ENCODE results near the gene FOXE3.
A peak's percentile ranks its signal among the peaks of the same experiment; 100 is the strongest.

FOXE3 gene

DNA sequence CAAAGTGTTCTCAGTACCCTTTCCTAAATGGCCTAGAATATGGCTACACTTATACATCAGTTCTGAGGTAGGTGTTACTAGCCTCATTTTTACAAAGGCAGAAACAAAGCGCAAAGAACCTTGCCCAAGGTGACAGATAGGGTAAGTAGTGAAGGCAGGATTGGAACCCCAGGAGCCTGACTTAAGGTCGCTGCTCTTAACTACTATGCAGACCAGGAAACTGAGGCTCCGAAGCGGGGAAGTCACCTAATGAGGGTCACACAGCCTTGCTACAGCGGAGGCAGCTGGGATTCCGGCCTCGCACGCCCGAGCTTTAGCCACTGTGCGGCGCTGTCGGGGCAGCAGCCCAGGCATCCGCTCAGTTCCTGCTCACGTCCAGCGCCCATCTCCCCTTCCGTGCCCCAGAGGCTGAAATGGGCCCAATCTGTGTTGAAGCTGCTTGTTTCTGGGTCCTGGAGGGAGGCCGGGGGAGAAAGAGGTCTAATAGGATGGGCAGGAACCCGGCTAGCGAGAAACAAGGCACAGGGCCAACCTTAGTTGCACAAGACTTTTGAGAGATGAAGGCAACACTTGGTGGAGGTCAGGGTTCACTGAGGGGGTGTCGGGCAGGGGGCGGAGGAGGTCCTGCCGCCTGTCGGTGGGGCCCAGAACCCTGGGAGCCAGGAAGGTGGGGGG lies 20.4 kb downstream of the FOXE3 start:
- peak; percentile 55 for DNase-seq

DNA sequence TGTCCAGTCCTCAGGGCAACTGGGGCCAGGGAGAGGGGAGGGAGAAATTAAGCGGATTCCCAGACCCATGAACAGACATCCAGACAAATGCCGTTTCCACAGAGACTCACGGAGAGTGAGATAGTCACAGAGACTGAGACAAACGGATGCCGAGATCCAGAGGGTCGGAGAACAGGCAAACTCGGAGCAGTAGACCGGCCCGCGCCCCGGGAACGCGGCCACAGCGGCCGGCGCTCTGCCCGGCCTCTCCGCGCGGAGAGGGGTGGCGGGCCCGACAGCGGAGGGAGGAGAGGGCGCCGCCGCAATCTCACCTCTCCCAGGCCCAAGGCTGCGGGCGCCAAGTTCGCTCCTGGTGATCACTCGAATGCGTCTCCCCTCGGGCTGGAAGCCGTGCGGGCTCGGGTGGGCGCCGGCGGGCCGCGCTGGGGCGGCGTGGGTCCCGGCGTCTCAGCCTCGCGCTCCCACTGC lies 20.9 kb downstream of the FOXE3 start:
- DNase-seq, result no peak

DNA sequence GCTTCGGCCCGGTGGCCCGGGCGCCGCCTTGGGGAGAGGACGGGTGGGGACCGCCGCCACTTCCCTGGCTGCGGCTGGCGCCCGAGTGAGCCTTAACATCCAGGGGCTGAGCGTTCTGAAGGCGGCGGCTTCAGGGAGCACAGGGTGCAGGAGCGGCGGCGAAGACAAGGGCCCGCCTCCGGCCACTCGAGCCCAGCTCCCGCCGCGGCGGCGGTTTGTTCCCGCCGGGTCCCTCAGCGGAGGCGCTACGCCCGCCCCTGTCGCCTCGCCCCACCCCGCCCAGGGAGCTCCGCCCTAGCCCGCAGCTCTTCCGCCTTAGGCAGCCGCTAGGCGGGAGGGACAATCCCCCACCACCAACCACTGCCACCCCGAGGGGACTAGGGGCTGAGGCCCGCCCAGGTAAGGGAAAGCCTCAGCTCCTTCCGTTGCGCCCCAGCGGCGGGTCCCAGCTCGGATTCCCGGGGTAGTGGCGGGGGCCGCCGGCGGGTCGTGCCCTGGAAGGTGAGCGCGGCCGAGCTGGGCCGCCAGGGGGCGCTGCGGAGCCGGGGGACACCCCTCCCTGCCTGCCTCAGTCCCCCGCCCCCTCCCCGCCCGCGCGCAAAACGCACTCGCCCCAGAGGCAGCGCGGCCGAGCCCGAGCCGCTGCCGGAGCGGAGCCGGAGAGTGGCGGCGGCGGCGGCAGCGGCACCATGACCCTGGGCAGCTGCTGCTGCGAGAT lies 21.5 kb downstream of the FOXE3 start, which contains the start of gene FOXD2:
FOXD2 (plus strand) TSS at position 598 of the 718 bp plus-strand sequence; CDS start at position 690, 92 bp downstream.
- DNase-seq, result peak; percentile 87

DNA sequence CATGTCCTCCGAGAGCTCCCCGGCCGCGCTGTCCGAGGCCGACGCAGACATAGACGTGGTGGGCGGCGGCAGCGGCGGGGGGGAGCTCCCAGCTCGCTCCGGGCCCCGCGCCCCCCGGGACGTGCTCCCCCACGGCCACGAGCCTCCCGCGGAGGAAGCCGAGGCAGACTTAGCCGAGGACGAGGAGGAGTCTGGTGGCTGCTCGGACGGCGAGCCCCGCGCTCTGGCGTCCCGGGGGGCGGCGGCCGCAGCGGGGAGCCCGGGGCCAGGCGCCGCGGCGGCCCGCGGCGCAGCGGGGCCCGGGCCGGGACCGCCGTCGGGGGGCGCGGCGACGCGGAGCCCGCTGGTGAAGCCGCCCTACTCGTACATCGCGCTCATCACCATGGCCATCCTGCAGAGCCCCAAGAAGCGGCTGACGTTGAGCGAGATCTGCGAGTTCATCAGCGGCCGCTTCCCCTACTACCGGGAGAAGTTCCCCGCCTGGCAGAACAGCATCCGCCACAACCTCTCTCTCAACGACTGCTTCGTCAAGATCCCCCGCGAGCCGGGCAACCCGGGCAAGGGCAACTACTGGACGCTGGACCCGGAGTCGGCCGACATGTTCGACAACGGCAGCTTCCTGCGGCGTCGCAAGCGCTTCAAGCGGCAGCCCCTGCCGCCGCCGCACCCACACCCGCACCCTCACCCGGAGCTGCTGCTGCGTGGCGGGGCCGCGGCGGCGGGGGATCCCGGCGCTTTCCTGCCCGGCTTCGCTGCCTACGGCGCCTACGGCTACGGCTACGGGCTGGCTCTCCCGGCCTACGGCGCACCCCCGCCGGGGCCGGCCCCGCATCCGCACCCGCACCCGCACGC lies 22.3 kb downstream of the FOXE3 start:
- DNase-seq, result no peak

DNA sequence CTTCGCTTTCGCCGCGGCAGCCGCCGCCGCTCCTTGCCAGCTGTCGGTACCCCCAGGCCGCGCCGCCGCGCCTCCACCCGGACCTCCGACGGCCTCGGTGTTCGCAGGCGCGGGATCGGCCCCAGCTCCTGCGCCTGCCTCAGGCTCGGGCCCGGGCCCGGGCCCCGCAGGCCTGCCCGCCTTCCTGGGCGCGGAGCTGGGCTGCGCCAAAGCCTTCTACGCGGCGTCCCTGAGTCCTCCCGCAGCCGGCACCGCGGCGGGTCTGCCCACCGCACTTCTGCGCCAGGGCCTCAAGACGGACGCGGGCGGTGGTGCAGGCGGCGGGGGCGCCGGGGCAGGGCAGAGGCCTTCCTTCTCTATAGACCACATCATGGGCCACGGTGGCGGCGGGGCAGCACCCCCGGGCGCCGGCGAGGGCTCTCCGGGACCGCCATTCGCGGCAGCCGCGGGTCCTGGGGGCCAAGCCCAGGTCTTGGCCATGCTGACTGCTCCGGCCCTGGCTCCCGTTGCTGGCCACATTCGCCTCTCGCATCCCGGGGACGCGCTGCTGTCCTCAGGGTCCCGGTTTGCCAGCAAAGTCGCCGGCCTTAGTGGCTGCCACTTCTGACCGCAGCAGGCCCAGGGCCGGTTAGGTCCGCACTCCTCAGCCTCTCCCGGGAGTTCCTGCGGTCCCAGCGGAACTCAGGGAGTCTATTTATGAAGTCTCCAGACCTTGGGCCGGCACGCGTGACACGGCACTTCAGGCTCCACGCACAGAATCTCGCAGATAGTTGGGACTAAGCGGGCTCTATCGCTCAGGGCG lies 23.1 kb downstream of the FOXE3 start:
- DNase-seq, result no peak

DNA sequence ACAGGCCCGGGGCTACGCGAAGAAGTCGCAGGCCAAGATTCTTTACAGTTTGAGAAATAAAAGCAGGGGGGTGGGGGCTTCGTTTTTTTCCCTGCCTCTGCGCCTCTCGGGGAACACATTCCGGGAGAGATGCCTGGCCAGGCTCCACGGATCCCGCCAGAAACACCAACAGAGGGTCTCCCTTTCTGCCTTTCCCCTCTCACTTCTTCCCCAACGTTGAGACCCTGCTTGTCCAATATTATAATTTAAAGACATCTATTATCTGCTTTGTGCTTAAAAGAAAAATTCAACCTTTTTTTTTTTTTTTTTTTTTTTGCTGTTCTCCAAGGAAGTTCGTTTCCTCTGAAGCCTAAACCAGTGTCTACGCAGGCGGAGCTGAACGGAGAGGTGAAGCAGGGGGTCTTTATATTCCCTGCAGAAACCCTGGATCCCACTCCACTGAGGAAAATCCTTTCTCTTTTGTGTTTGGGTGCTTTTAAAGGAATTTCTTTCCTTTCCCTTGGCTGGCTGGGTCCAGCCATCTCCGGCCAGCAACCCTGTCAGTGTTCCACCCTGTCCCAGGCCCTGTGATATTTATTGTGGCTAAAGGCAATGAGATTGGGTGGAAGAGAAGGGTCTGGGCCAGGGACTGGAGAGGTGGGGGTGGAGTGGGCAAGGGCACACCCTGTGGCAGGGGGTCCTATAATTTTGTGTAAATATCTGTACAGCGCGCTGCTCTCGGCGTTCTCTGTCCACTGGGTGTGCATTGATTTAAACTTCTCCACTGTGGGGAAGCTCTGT lies 23.9 kb downstream of the FOXE3 start:
- no peak for DNase-seq

DNA sequence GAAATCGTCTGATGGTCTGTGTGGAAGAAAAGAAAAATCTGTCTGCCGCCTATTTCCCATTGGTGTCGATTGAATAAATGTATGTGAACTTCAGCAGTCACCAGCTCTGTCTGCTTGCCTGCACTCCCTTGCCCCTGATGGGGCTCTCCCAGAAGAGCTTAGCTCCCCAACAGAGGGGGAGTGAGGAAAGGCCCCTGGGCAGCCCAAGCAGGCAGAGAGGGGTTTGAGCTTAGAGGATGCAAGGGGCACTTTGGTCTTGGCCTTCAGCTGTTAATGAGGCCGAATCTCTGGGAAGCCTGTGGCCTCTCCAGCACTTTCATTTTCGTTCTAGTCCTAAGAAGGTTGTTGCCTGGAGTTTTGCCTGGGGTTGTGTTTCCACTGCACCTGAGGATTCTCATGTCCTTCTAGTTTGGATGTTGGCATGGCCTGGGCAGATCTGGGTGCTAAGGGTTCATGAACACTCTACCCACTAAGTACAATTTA lies 24.6 kb downstream of the FOXE3 start:
- no peak for DNase-seq

DNA sequence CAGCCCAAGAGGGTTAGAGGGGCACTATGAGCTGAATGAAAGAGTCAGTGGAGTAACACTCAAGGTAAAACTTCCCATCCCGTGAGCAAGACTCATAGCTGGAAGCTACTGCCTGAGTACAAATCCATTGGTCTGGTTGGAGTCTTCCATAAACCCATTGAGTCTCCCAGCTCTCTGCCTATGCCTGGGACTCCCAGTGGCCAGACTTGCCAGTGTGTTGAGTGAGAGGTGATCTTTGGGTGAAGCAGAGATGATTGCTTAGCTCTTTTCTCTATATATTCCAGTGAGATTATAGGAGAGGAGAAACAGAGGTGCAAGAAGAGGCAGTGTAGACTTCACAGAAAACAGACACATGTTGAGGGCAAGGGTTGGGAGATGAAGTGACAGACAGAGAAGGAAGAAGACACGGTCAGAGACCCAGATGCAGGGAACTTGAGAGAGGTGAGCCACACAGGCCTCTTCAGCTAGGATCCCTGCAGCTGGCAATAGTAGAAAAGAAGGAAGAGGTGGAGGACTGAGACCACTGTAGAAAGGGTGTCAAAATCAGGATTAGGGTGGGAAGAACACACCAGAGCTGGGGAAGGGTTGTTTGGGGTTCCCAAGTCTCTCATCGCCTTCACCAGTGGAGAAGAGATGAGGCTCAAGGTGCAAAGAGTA lies 25.5 kb downstream of the FOXE3 start:
- DNase-seq, result no peak

DNA sequence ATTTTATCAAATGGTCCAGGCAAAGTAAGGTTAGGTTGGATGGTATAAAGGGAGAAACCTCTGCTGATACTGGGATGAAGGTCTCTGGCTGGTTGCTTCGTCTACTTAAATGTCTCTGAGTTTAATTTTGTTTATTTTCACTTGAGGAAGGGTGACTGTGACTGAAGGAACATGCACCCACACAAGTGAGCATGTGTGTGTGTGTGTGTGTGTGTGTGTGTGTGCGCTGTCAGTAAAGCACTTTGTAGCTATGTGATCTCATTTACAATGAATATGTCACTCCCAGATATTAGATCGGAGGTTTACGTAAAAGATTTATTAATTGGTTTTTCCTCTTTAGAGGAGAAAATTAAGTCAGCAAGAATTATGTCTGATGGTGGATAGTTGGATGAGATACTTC lies 26.1 kb downstream of the FOXE3 start:
- DNase-seq, result no peak

DNA sequence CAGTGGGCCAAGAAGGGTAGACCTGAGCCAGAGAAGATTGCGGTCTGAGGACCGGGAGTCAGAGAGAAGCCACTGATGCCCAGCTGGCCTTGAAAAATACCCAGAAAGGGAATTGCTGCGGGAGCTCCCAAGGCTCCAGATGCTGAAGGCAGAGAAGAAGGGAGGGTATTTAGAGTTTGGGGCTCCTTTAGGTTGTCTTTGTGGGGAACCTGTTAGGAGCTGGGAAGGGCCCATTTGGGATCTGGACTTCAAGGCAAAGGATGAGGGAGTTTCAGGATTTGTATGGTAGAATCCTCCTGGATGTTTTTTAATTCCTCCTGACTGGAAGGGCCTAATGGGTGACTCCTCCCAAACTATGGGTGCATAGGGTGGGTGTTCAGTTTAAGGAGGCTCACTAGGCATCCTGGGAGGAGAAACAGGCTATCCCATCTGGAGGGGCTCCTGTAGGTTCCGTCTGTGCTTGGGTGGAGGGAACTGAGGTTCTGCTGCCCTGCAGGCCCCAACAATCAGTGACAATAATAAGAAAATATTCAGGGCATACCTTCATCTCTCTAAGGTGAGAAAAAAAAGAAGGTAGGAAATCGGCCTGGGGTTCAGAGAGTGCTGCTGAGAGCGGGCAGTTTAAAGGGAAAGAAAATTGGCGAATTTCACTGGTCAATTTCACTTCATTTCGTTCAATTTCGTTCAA lies 26.9 kb downstream of the FOXE3 start:
- DNase-seq, result no peak

DNA sequence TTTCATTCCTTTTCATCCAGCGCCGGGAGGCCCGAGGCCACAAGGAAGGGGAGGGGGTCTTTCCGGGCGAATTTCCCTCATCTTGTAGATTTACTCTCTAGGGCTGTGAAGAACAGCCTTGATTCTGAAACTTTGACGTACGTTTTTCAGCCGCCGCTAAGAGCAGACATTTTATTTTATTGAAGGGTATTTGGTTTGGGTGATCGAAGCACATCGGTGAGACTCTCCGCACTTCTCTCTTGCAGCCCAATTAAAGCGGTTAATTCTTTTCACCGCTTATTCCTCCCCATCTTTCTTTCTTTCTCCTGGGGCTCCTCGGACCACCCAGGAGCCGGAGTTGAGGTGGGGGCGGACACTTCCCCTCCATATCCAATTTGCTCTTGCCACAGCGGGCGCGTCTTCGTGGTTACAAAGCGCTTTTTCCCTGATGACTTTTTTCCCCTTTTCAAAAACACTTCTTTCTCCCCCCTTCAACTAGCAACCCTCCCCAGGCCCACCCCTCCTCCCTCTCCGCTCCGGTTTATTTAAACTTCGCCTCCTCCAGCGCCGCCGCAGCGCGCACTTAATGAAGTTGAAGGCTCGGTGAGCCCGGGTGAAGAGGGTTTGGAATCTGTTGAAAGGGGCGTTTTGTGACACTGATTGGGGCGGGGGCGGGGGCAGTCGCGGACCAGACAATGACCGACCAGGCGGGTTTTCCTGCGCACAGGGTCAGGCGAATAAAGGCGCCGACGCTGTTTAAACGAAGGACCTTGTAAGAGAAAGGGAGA lies 27.6 kb downstream of the FOXE3 start:
- DNase-seq, result no peak

DNA sequence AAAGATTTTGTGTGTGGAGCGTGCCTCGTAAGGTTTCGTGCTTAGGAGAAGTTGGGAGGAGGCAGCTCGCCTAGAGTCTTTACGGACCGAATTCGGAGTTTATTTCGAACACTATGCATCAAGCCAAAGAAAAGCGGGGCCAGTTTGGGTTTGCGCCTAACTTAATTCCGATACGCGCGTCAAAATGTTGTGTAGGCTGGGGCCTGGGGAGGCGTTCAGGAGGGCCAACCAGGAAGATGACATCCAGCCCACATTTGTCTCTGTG lies 28.1 kb downstream of the FOXE3 start:
- no peak for DNase-seq

DNA sequence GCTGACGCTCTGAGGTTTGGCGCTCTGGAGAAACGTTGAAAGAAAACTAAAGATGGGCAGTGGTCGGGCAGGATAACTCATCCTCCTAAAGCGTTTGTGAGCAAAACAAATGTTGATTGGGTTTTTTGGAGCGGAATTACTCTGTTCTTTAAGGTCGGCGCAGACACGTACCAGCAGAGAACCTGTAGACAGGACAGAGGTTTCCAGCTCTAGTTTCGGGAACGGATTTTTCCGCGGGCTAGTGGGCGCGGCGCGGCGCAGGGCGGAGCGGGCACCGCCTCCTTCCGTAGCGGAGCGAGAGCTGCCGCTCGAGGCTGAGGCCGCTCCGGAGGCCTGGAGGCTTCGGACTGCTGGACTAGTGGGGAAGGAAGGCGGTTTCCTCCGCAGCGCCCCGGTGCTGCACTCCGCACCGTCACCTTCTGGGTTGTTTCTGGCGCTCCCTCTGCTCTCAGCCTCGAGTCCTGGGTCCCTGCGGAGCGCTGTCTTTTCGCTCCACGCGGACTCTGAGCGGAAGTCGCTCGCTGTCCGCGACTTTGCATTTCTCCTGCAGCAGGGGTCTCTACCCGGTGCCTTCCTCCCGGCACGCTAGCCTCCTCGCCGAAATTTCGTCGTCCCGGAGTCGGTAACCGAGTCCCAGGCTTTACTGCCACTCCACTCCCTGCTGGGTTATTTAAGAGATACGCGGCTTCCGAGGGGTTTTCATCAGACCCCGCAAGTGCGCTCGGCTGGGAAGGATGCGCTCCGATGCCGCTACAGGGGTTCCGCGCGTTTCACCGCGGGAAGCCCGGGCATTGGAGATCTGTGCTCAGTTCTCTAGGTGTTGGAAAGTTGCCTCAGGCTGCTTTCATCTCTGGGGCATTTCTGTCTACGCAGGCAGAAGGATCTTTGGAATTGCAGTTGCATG lies 28.7 kb downstream of the FOXE3 start:
- DNase-seq, result no peak

DNA sequence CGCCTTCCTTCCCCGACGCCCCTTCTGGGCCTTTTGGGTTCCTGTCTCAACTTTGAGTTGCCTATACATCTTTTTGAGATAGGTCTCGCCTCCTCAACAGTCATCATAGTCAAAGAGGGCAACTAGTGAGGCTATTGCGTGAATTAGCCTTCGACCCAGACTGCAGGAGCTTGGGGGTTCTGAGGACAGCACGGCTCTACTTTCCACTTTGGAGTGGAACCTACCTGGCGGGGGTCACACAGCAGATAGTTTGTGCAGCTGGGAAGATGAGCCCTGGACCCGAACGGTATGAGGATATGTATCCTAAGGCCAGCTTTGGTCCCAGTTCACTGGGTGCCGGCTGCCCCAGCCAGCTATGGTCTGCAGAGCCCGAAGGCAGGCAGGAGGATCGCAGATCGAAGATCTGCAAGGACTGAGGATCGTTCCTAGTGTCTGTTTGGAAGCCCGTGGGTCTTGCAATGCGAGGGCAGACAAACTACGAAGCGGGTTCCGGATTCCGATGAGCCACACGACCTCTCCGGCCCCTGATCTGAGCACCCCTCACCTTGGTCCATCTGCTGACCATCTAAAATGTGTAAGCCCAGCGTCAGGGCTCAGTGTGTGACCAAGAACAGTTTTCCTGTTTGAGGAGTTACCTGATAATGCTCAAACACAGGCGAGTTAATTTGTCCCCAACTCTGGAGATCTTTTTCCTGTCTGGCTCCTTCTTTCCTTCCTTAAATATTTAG lies 29.9 kb downstream of the FOXE3 start:
- no peak for DNase-seq

DNA sequence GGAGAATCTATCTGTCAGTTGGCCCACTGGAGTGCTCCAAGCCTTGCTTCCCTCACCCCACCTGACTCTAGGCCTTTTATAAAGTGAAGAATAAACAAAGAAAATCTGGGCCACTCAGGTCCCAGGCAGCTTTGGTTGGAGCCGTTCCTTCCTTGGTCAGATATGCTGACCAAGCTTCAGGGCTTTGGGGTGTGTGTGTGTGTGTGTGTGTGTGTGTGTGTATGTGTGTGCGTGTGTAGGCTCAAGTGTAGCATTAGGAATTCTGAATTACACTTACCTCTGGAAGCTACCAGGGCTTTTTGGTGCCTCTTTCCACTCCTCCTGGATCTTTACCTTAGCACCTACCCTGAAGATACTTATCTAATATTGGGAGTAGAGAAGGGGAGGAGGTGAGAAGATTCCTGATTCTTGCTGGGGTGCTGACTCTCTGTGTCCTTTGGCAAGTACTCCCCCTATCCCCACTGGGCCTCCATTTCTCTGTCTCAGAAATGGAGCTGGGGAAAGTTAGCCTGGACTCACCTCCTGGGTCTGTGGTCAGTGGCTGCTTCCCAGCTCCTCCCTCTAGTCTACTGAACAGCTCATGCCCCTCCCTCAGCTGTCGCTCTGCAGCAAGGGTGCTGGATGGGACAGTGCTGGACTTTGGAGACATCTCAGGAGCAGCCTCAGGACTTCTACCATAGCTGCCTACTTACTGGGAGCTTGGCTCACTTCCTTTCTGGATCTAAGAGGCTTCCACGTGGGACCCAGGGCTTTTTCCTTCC lies 32.6 kb downstream of the FOXE3 start:
- DNase-seq, result no peak

DNA sequence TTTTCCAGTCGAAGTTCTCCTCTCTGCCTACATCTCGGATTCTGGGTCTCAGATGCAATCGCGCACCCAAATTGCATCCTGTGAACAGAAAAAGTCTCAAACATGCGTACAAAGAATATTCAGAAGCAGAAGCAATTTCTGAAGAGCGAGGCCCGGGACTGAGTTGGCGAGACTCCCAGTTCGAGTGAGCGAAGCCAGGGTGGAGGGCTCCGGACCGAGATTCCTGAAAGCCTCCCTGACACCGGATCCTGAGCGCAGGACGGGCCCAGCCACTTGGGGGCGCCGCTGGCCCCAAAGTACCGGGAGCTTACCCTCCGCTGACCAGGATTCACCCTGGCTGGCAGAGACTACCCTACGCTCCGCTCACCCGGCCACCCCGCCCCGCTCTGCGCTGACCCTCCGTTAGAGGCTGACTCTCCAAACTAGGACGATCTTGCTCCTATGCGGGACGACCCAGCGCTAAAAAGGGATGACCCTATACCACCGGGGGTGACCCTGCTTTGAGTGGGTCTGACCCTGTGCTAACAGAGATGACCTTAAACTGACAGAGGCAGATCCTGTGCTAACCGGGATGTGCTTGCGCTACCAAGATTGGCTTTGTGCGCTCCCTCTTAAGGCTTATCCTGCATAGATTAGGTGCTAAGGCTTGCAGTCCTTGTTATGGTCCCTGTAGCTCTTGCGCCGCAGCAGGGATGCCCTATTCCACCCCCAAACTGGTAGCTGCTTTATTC lies 33.9 kb downstream of the FOXE3 start:
- no peak for DNase-seq

DNA sequence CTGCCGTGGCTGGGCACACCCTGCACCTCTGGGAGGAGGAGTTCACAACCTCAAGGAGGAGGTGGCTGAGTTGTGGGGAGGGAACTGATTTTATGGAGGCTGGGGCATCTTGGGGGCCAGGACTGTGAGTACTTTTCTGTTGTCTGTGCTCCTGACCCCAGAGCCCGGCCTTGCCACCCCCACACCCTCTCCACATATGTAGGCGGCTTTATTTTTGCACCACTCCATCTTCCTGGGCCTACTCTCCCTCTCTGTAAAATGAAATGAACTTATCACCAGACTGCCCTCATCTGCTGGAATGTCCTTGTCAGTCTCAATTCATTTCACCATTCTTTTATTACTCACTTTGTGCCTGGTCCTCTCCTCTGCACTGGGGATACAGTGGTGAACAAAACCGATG lies 34.5 kb downstream of the FOXE3 start:
- DNase-seq, result no peak
